Neural cell (in vitro differentiated cells): ENCODE measurements around the gene CARHSP1. TPM values are rescaled to one million over a fixed set of nuclear protein-coding genes. Genes with fewer than 3 reads are reported as not detected.

Experiments
- H2AFZ ChIP-seq: fragments of 200-600, 300-800 bp; sonication (generic), shearing (Covaris generic); 2 replicates; pipeline ENCODE4 v1.6.0; 2014; ENCODE audit warnings: low read depth, mild to moderate bottlenecking, antibody characterized with exemption, low read length, moderate library complexity
- H3F3A ChIP-seq: fragments of 200-600 bp; shearing (Covaris generic); 2 replicates; pipeline ENCODE4 v1.6.1; 2016; ENCODE audit warnings: mild to moderate bottlenecking, moderate library complexity, mixed read lengths, antibody characterized with exemption, low read length; ENCODE audit not compliant: insufficient read depth, poor library complexity, severe bottlenecking
- H3K27ac ChIP-seq: fragments of 200-600, 300-800 bp; sonication (generic), shearing (Covaris generic); 2 replicates; pipeline ENCODE4 v1.5.1; 2014; ENCODE audit warnings: mild to moderate bottlenecking, low read length, moderate library complexity
- H3K27me3 ChIP-seq: fragments of 300-800, 200-600 bp; sonication (generic), shearing (Covaris generic); 2 replicates; pipeline ENCODE4 v1.6.0; 2014; ENCODE audit warnings: mild to moderate bottlenecking, low read depth, low read length, moderate library complexity; ENCODE audit not compliant: insufficient read depth
- H3K36me3 ChIP-seq: fragments of 300-800, 200-600 bp; sonication (generic), shearing (Covaris generic); 2 replicates; pipeline ENCODE4 v1.5.1; 2014; ENCODE audit warnings: mild to moderate bottlenecking, antibody characterized with exemption, low read length, moderate library complexity; ENCODE audit not compliant: insufficient read depth
- H3K4me2 ChIP-seq: fragments of 300-800, 200-600 bp; sonication (generic), shearing (Covaris generic); 2 replicates; pipeline ENCODE4 v1.6.0; 2014; ENCODE audit warnings: mild to moderate bottlenecking, low read length
- H3K4me3 ChIP-seq: fragments of 300-800, 200-600 bp; sonication (generic), shearing (Covaris generic); 2 replicates; pipeline ENCODE4 v1.5.1; 2014; ENCODE audit warnings: mild to moderate bottlenecking, low read length, moderate library complexity
- H3K79me2 ChIP-seq: fragments of 200-600 bp; shearing (Covaris generic); replicated peaks from 2 replicates; pipeline ENCODE4 v1.6.0; 2014; ENCODE audit warnings: mild to moderate bottlenecking, low read length, moderate library complexity; ENCODE audit not compliant: insufficient read depth
- H3K9ac ChIP-seq: fragments of 300-800, 200-600 bp; sonication (generic), shearing (Covaris generic); 2 replicates; pipeline ENCODE4 v1.6.1; 2016; ENCODE audit warnings: mild to moderate bottlenecking, low read length, mixed read lengths
- H3K9me2 ChIP-seq: fragments of 200-600 bp; shearing (Covaris generic); 2 replicates; pipeline ENCODE4 v1.6.1; 2016; ENCODE audit warnings: mild to moderate bottlenecking, low read length, mixed read lengths; ENCODE audit not compliant: insufficient read depth
- H3K9me3 ChIP-seq: fragments of 200-600, 300-800 bp; sonication (generic), shearing (Covaris generic); 2 replicates; pipeline ENCODE4 v1.6.1; 2016; ENCODE audit warnings: mild to moderate bottlenecking, mixed run types, low read length, moderate library complexity, mixed read lengths
- H4K20me1 ChIP-seq: fragments of 200-600 bp; shearing (Covaris generic); 2 replicates; pipeline ENCODE4 v1.6.1; 2016; ENCODE audit warnings: mild to moderate bottlenecking, mixed run types; ENCODE audit not compliant: insufficient read depth
- EP300 ChIP-seq: fragments of 450-650 bp; conservative IDR thresholded peaks from 2 replicates; pipeline ENCODE4 v1.6.1; 2014; ENCODE audit warnings: antibody characterized with exemption, mild to moderate bottlenecking, moderate library complexity; ENCODE audit not compliant: poor library complexity, severe bottlenecking
- EZH2 ChIP-seq: fragments of 200-600, 300-800 bp; shearing (Covaris generic), sonication (generic); IDR thresholded peaks from 2 replicates; pipeline ENCODE4 v1.6.1; 2014; ENCODE audit warnings: antibody characterized with exemption, low read length, borderline replicate concordance, mild to moderate bottlenecking; ENCODE audit not compliant: insufficient read depth, poor library complexity, severe bottlenecking
- MXI1 ChIP-seq: fragments of 450-650 bp; conservative IDR thresholded peaks from 2 replicates; pipeline ENCODE4 v1.6.1; 2014; ENCODE audit warnings: antibody characterized with exemption, mild to moderate bottlenecking; ENCODE audit not compliant: poor library complexity, severe bottlenecking
- POLR2AphosphoS5 ChIP-seq: IDR thresholded peaks from 2 replicates; pipeline ENCODE4 v1.6.1; 2012
- RAD21 ChIP-seq: fragments of 450-650 bp; conservative IDR thresholded peaks from 2 replicates; pipeline ENCODE4 v1.6.1; 2014; ENCODE audit warnings: antibody characterized with exemption, mild to moderate bottlenecking, moderate library complexity
- SMC3 ChIP-seq: fragments of 450-650 bp; conservative IDR thresholded peaks from 2 replicates; pipeline ENCODE4 v1.6.1; 2014; ENCODE audit warnings: antibody characterized with exemption, mild to moderate bottlenecking, moderate library complexity; ENCODE audit not compliant: poor library complexity
- TAF1 ChIP-seq: IDR thresholded peaks from 2 replicates; pipeline ENCODE4 v1.6.1; 2012; ENCODE audit warnings: low read depth
- polyA plus RNA-seq: library from polyadenylated mRNA; depleted of rRNA; stranded (reverse); fragments of >200 nt; gene quantifications from 2 replicates; pipeline ENCODE4 v1.2.3, GENCODE V29; 2014
- TF ChIP-seq, protein P1 (sequence below): fragments of 450-650 bp; IDR thresholded peaks from 2 replicates; pipeline ENCODE4 v1.5.1; 2014; ENCODE audit warnings: antibody characterized with exemption, mild to moderate bottlenecking, moderate library complexity; ENCODE audit not compliant: poor library complexity, severe bottlenecking
- TF ChIP-seq, protein P2 (sequence below): IDR thresholded peaks from 2 replicates; pipeline ENCODE4 v1.6.1; 2012; ENCODE audit warnings: borderline replicate concordance

CARHSP1 gene
- polyA plus RNA-seq, 1 donor from 2014 or later: 102 TPM

DNA sequence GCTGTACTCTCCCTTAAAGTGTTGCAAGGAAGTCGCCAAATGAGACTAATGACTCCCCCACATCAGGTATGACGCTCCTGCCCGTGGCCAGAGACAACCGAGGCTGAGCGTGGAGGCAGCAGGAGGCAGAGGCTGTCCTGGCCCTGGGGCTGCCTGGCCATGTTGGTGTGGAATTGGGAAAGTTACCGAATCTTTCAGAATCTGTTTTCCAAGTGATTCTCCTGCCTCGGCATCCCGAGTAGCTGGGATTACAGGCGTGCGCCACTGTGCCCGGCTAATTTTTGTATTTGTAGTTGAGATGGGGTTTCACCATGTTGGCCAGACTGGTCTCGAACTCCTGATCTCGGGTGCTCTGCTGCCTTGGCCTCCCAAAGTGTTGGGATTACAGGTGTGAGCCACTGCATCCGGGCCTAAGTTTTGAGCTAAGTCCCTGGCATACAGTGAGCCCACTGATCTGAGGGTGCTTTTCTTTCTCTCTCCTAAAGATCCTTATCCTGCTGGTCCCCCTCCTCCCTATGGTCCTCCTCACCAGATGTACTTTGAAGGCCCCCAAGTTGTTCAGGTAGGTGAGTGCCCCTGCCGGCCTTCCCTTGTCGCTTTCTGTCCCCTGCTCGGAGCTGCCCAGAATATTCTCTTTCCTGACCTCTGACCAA is 14.0 kb upstream of the CARHSP1 start:
- no peak overlapping the region for H3K9ac ChIP-seq
- H3K9me3 ChIP-seq: no peaks in the 10 kb centered on the region
- H3K27ac ChIP-seq: no peak overlapping the region
- no peak overlapping the region for H3K4me2 ChIP-seq
- TF ChIP-seq EP300 (no peak), EZH2 (no peak), MXI1 (no peak), POLR2AphosphoS5 (no peak), TAF1 (no peak), SMC3 (no peak), RAD21 (no peak)
- TF ChIP-seq, protein P1, sequence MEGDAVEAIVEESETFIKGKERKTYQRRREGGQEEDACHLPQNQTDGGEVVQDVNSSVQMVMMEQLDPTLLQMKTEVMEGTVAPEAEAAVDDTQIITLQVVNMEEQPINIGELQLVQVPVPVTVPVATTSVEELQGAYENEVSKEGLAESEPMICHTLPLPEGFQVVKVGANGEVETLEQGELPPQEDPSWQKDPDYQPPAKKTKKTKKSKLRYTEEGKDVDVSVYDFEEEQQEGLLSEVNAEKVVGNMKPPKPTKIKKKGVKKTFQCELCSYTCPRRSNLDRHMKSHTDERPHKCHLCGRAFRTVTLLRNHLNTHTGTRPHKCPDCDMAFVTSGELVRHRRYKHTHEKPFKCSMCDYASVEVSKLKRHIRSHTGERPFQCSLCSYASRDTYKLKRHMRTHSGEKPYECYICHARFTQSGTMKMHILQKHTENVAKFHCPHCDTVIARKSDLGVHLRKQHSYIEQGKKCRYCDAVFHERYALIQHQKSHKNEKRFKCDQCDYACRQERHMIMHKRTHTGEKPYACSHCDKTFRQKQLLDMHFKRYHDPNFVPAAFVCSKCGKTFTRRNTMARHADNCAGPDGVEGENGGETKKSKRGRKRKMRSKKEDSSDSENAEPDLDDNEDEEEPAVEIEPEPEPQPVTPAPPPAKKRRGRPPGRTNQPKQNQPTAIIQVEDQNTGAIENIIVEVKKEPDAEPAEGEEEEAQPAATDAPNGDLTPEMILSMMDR: no peak
- TF ChIP-seq, protein P2, sequence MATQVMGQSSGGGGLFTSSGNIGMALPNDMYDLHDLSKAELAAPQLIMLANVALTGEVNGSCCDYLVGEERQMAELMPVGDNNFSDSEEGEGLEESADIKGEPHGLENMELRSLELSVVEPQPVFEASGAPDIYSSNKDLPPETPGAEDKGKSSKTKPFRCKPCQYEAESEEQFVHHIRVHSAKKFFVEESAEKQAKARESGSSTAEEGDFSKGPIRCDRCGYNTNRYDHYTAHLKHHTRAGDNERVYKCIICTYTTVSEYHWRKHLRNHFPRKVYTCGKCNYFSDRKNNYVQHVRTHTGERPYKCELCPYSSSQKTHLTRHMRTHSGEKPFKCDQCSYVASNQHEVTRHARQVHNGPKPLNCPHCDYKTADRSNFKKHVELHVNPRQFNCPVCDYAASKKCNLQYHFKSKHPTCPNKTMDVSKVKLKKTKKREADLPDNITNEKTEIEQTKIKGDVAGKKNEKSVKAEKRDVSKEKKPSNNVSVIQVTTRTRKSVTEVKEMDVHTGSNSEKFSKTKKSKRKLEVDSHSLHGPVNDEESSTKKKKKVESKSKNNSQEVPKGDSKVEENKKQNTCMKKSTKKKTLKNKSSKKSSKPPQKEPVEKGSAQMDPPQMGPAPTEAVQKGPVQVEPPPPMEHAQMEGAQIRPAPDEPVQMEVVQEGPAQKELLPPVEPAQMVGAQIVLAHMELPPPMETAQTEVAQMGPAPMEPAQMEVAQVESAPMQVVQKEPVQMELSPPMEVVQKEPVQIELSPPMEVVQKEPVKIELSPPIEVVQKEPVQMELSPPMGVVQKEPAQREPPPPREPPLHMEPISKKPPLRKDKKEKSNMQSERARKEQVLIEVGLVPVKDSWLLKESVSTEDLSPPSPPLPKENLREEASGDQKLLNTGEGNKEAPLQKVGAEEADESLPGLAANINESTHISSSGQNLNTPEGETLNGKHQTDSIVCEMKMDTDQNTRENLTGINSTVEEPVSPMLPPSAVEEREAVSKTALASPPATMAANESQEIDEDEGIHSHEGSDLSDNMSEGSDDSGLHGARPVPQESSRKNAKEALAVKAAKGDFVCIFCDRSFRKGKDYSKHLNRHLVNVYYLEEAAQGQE: no peak
- H3K36me3 ChIP-seq: no peaks in the 10 kb centered on the region
- H3K79me2 ChIP-seq: no peaks in the 10 kb centered on the region
- no peak overlapping the region for H3K4me3 ChIP-seq
- H2AFZ ChIP-seq: no peak overlapping the region
- H3K9me2 ChIP-seq: no peaks in the 10 kb centered on the region
- H3K27me3 ChIP-seq: no peaks in the 10 kb centered on the region
- H4K20me1 ChIP-seq: no peaks in the 10 kb centered on the region
- H3F3A ChIP-seq: no peaks in the 10 kb centered on the region

DNA sequence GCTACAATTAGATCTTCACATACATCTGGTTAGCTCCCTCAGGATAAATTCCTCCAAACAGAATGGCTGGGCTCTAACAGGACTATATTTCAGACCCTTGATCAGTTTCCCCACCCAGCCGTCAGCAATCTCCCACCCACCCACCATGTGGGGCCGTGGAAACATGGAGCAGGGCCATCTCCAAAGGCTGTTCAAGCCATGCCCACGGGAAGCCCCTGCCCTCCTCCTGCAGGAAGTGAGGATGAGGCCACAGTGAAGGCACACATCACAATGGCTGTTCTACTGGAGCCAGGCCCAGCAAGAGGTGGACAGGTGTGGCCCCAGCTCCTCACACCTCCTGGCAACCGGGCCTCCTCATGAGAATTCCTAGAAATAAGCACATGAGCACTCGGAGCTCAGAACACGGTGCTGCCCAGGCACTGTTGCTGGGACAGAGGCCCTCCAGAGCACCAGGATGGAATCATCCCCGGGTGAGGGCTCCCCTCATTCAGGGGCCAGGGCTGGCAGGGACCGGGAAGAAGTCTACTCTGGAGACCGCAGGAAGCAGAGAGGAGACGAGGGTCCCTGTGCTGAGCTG is 13.3 kb upstream of the CARHSP1 start, which contains the start of gene LITAFD:
Gene LITAFD (plus strand): TSS at position 311 of the 577 bp plus-strand sequence. CDS start 2,005 bp downstream, outside the sequence.
- TF ChIP-seq TAF1 (no peak), EP300 (no peak), EZH2 (no peak), MXI1 (no peak), POLR2AphosphoS5 (no peak), RAD21 (no peak), SMC3 (no peak)
- TF ChIP-seq, protein P1: no peak
- TF ChIP-seq, protein P2: no peak
- H2AFZ ChIP-seq: no peak within 1 kb of the TSS
- no peak within 1 kb of the TSS for H3K4me2 ChIP-seq
- no peak within 1 kb of the TSS for H3K4me3 ChIP-seq
- H3K27ac ChIP-seq: no peak within 1 kb of the TSS
- H3K79me2 ChIP-seq: no peaks in the 10 kb centered on the region
- H3K9me2 ChIP-seq: no peaks in the 10 kb centered on the region
- H3K9me3 ChIP-seq: no peaks in the 10 kb centered on the region
- H3K9ac ChIP-seq: no peak within 1 kb of the TSS
- H4K20me1 ChIP-seq: no peaks in the 10 kb centered on the region
- H3K36me3 ChIP-seq: no peaks in the 10 kb centered on the region
- H3F3A ChIP-seq: no peaks in the 10 kb centered on the region
- no peaks in the 10 kb centered on the region for H3K27me3 ChIP-seq
